ENCODE results near the gene RAB40B. TPM values are rescaled to one million over a fixed set of nuclear protein-coding genes. Genes with fewer than 3 reads are reported as not detected.
A peak's percentile ranks its signal among the peaks of the same experiment; 100 is the strongest.

RAB40B gene
- total and polyA plus RNA-seq, 2 of the 13 experiments (the other 11 are each of a cell fraction or from before 2014, with no cell fraction given) = 6.2 to 6.5 TPM

GRCh38 chr17:82648165-82648668 is 50.3 kb downstream of the RAB40B start, which contains the start of gene WDR45B (continued):
- TF ChIP-seq MBD4 (IDR thresholded peaks at IDR 0.05; ENCODE audit: borderline replicate concordance, low read length) (no peak), ZNF644 (CRISPR knock-in tag; IDR thresholded peaks at IDR 0.05; ENCODE audit: low read depth) (no peak), STAT6 (CRISPR knock-in tag; IDR thresholded peaks at IDR 0.05; ENCODE audit: borderline replicate concordance) (no peak), ZNF3 (CRISPR knock-in tag; IDR thresholded peaks at IDR 0.05) (no peak), MAFK (conservative IDR thresholded peaks at IDR 0.05 in 1 of 2, IDR thresholded peaks at IDR 0.05 in 1 of 2; ENCODE audit: low read length in 2 of 2) (no peak), ZBTB46 (CRISPR knock-in tag; IDR thresholded peaks at IDR 0.05; ENCODE audit: borderline replicate concordance) (no peak), SMYD3 (CRISPR knock-in tag; IDR thresholded peaks at IDR 0.05) (no peak), BCL6 (CRISPR knock-in tag; IDR thresholded peaks at IDR 0.05) (peak; percentile 42; the same call in 1 of the 2 replicates), ZSCAN5A (CRISPR knock-in tag; IDR thresholded peaks at IDR 0.05; ENCODE audit: borderline replicate concordance) (peak; percentile 70; the same call in 1 of the 2 replicates), YY1 (IDR thresholded peaks at IDR 0.05; ENCODE audit: insufficient read depth, insufficient replicate concordance, low read depth, low read length) (peak; percentile 82), USF2 (IDR thresholded peaks at IDR 0.05; ENCODE audit: low read depth, low read length) (no peak), USF2 (CRISPR knock-in tag; IDR thresholded peaks at IDR 0.05; ENCODE audit: borderline replicate concordance) (no peak; the same call in 1 of the 2 replicates), NFIC (IDR thresholded peaks at IDR 0.05; ENCODE audit: low read length) (no peak), ZNF576 (CRISPR knock-in tag; IDR thresholded peaks at IDR 0.05) (no peak), ZNF33A (CRISPR knock-in tag; IDR thresholded peaks at IDR 0.05; ENCODE audit: borderline replicate concordance) (no peak), ZNF710 (CRISPR knock-in tag; IDR thresholded peaks at IDR 0.05; ENCODE audit: borderline replicate concordance) (peak; percentile 64; the same call in 1 of the 2 replicates), SP1 (IDR thresholded peaks at IDR 0.05) (no peak), SP1 (CRISPR knock-in tag; IDR thresholded peaks at IDR 0.05) (peak; percentile 91), ZNF709 (CRISPR knock-in tag; IDR thresholded peaks at IDR 0.05) (peak; percentile 95)
